ENCODE data around the gene INHBC. TPM values are rescaled to one million over a fixed set of nuclear protein-coding genes. Genes with fewer than 3 reads are reported as not detected.

Gene INHBC
- total RNA-seq, 1 experiment from 2014 or later: 0.20 TPM

GRCh38 chr12:57449375-57449774 lies 14.8 kb downstream of the INHBC start:
- H3K9me3 ChIP-seq (ENCODE audit: control insufficient read depth in 1 of 2, insufficient read depth in 1 of 2, low read depth in 1 of 2, low read length in 2 of 2): no peaks in the 10 kb centered on the region
- no TSS peak for BruUV-seq (replicated peaks)
- no peak overlapping the region for H2AFZ ChIP-seq (ENCODE audit: low read depth, low read length, poor library complexity, severe bottlenecking)
- H3K9me2 ChIP-seq (ENCODE audit: insufficient read depth): no peaks in the 10 kb centered on the region
- H3K79me2 ChIP-seq (ENCODE audit: insufficient read depth, low read length): no peaks in the 10 kb centered on the region
- H3K27me3 ChIP-seq (ENCODE audit: insufficient read depth, low read length): no peaks in the 10 kb centered on the region
- H3K36me3 ChIP-seq (ENCODE audit: control insufficient read depth in 1 of 2, insufficient read depth in 2 of 2, low read length in 2 of 2): no peaks in the 10 kb centered on the region
- DNase-seq (ENCODE audit: low read depth, low spot score): no peak
- no peak overlapping the region for H3K4me3 ChIP-seq (replicated peaks in 1 of 2; ENCODE audit: low read depth in 1 of 2, low read length in 2 of 2)
- no peak overlapping the region for H3K27ac ChIP-seq (ENCODE audit: low read depth, low read length)
- TF ChIP-seq REST (IDR thresholded peaks at IDR 0.05; ENCODE audit: low read depth): no peak
- TF ChIP-seq EGR1 (IDR thresholded peaks at IDR 0.05; ENCODE audit: low read depth): no peak
- no peak for TF ChIP-seq CBX3 (IDR thresholded peaks at IDR 0.05; ENCODE audit: low read depth)
- TF ChIP-seq CEBPB (IDR thresholded peaks at IDR 0.05; ENCODE audit: low read depth): no peak
- no peak for TF ChIP-seq ZNF274 (IDR thresholded peaks at IDR 0.05; ENCODE audit: low read depth, low read length)
- TF ChIP-seq SRF (IDR thresholded peaks at IDR 0.05; ENCODE audit: low read depth): no peak
- TF ChIP-seq EZH2phosphoT487 (IDR thresholded peaks at IDR 0.05; ENCODE audit: borderline replicate concordance): no peak
- no peaks in the 10 kb centered on the region for H4K20me1 ChIP-seq (ENCODE audit: insufficient read depth)
- RAD21 ChIA-PET (ENCODE audit: low non-redundant PET in 1 of 2, low total read pairs in 2 of 2, uncharacterized antibody in 2 of 2, unreplicated experiment in 2 of 2): no interaction called here
- CTCF ChIA-PET: no interaction called here
- no peak overlapping the region for H3K4me2 ChIP-seq (ENCODE audit: low read length)
- H3K9ac ChIP-seq (ENCODE audit: low read length): no peak overlapping the region
- H3K4me1 ChIP-seq (ENCODE audit: control insufficient read depth in 1 of 2, insufficient read depth in 2 of 2, low read length in 2 of 2): peaks cover 3 to 9% of the 10 kb centered on the region in 2 experiments; a peak in 3 of 4 replicates
- POLR2A ChIA-PET: no interaction called here
- intact Hi-C loops (cut with micrococcal nuclease): no loop called here
- ATAC-seq: no peak

GRCh38 chr12:57450057-57450456 lies 15.5 kb downstream of the INHBC start:
- Histone ChIP-seq H4K20me1 (ENCODE audit: insufficient read depth) (no peaks in the 10 kb centered on the region), H3K4me2 (ENCODE audit: low read length) (no peak overlapping the region), H3K9ac (ENCODE audit: low read length) (no peak overlapping the region), H3K4me1 (ENCODE audit: control insufficient read depth in 1 of 2, insufficient read depth in 2 of 2, low read length in 2 of 2) (peaks cover 10 to 16% of the 10 kb centered on the region in 2 experiments), H3K36me3 (ENCODE audit: control insufficient read depth in 1 of 2, insufficient read depth in 2 of 2, low read length in 2 of 2) (no peaks in the 10 kb centered on the region), H3K27ac (ENCODE audit: low read depth, low read length) (no peak overlapping the region), H3K9me3 (ENCODE audit: control insufficient read depth in 1 of 2, insufficient read depth in 1 of 2, low read depth in 1 of 2, low read length in 2 of 2) (no peaks in the 10 kb centered on the region), H3K4me3 (replicated peaks in 1 of 2; ENCODE audit: low read depth in 1 of 2, low read length in 2 of 2) (no peak overlapping the region), H3K27me3 (ENCODE audit: insufficient read depth, low read length) (no peaks in the 10 kb centered on the region), H3K79me2 (ENCODE audit: insufficient read depth, low read length) (no peaks in the 10 kb centered on the region), H3K9me2 (ENCODE audit: insufficient read depth) (no peaks in the 10 kb centered on the region), H2AFZ (ENCODE audit: low read depth, low read length, poor library complexity, severe bottlenecking) (no peak overlapping the region)
- CTCF ChIA-PET: interaction anchor here (1.0 kb wide), 2 partner anchors 9 to 142 kb away, joined by 3 to 5 read pairs; partner anchors contain the start of gene GLI1
- POLR2A ChIA-PET: no interaction called here
- intact Hi-C loops (cut with micrococcal nuclease): no loop called here
- RAD21 ChIA-PET (ENCODE audit: low non-redundant PET in 1 of 2, low total read pairs in 2 of 2, uncharacterized antibody in 2 of 2, unreplicated experiment in 2 of 2): interaction anchor here in 1 of 2 experiments (0.6 kb wide), 1 partner anchor 76 kb away, joined by 3 read pairs; no protein-coding TSS in a partner anchor
- DNase-seq (ENCODE audit: low read depth, low spot score) (no peak), ATAC-seq (no peak)
- no TSS peak for BruUV-seq (replicated peaks)
- TF ChIP-seq EZH2phosphoT487 (IDR thresholded peaks at IDR 0.05; ENCODE audit: borderline replicate concordance): no peak
- no peak for TF ChIP-seq POLR2AphosphoS5 (IDR thresholded peaks at IDR 0.05; ENCODE audit: low read depth, low read length)
- no peak for TF ChIP-seq ZNF274 (IDR thresholded peaks at IDR 0.05; ENCODE audit: low read depth, low read length)
- TF ChIP-seq RAD21 (IDR thresholded peaks at IDR 0.05; ENCODE audit: low read depth): no peak
- no peak for TF ChIP-seq SRF (IDR thresholded peaks at IDR 0.05; ENCODE audit: low read depth)
- TF ChIP-seq SIN3A (IDR thresholded peaks at IDR 0.05; ENCODE audit: low read depth): no peak
- TF ChIP-seq FOSL1 (IDR thresholded peaks at IDR 0.05; ENCODE audit: low read depth): no peak
- no peak for TF ChIP-seq CBX3 (IDR thresholded peaks at IDR 0.05; ENCODE audit: low read depth)
- no peak for TF ChIP-seq TCF7L2 (IDR thresholded peaks at IDR 0.05; ENCODE audit: borderline replicate concordance, extremely low read depth, insufficient read depth, insufficient read length)
- TF ChIP-seq POLR2A (IDR thresholded peaks at IDR 0.05; ENCODE audit: borderline replicate concordance, extremely low read depth, insufficient read depth, insufficient read length): no peak
- no peak for TF ChIP-seq REST (IDR thresholded peaks at IDR 0.05; ENCODE audit: low read depth)
